Naive thymus-derived CD8-positive, alpha-beta T cell (primary cell): ENCODE results near the gene RNASEH2A. TPM values are rescaled to one million over a fixed set of nuclear protein-coding genes. Genes with fewer than 3 reads are reported as not detected.
"Not testable (repeated sequence)": the region's sequence is repeated elsewhere in the genome, so short reads cannot be mapped to it uniquely, and the experiment has no call there.

Source experiments
- ATAC-seq, 2 donors: fragments of 150-1000 bp; cut with Tn5 transposase in 1 of 2; sonication (Bioruptor Pico), chemical (Tn5 transposase) in 1 of 2; 1 replicate in 1 of 2; 2 replicates in 1 of 2; pipeline ENCODE4 v1.10.0; 2021; ENCODE audit warnings: mild to moderate bottlenecking in 2 of 2, moderate library complexity in 2 of 2
- POLR2A ChIA-PET: fragments of 350-600 bp; sonication (Branson Sonifier 250); formaldehyde crosslinking; loops from one replicate; lab custom pipeline; 2021; ENCODE audit warnings: antibody characterized with exemption; lab: Charles Lee
- DNase-seq, 10 donors: peaks; one replicate each; pipeline versions ENCODE4 v3.0.0 to v3.0.0-alpha.2; 2020 to 2022
- H3K27ac Mint-ChIP-seq, 10 donors: one replicate each; pipeline ENCODE4 v1.8.0; 2020 to 2022; ENCODE audit warnings: mild to moderate bottlenecking in 10 of 10, mixed read lengths in 10 of 10, moderate library complexity in 4 of 10, inconsistent platforms in 1 of 10
- H3K27me3 Mint-ChIP-seq, 5 donors: one replicate each; pipeline ENCODE4 v1.8.0; 2021 to 2022; ENCODE audit warnings: mixed read lengths in 5 of 5
- H3K36me3 Mint-ChIP-seq, 3 donors: one replicate each; pipeline ENCODE4 v1.8.0; 2020 to 2022; ENCODE audit warnings: mixed read lengths in 3 of 3, mild to moderate bottlenecking in 2 of 3, inconsistent platforms in 1 of 3
- H3K4me1 Mint-ChIP-seq, 4 donors: one replicate each; pipeline ENCODE4 v1.8.0; 2021 to 2022; ENCODE audit warnings: mixed read lengths in 4 of 4
- H3K4me3 Mint-ChIP-seq, 10 donors: one replicate each; pipeline ENCODE4 v1.8.0; 2020 to 2022; ENCODE audit warnings: mild to moderate bottlenecking in 10 of 10, mixed read lengths in 10 of 10, moderate library complexity in 6 of 10, inconsistent platforms in 1 of 10
- H3K9me3 Mint-ChIP-seq, 9 donors: one replicate each; pipeline ENCODE4 v1.8.0; 2020 to 2022; ENCODE audit warnings: mixed read lengths in 9 of 9, mild to moderate bottlenecking in 3 of 9, inconsistent platforms in 1 of 9, moderate library complexity in 1 of 9
- polyA plus RNA-seq, 3 donors: library from polyadenylated mRNA; unstranded; fragments of 300-500 nt; fragmentation: Illumina TruSeq; gene quantifications; one replicate each; pipeline ENCODE4 v1.2.3, GENCODE V29; 2021
- total RNA-seq, 8 experiments: library from RNA in 2 of 8; stranded (reverse) in 2 of 8; gene quantifications; one replicate each; pipeline ENCODE4 v1.2.3 and lab custom pipeline; 2021 to 2026

The RNASEH2A gene
- total and polyA plus RNA-seq, 5 experiments from 2014 or later: 12.1 to 22.6 (median 16.3) TPM

DNA sequence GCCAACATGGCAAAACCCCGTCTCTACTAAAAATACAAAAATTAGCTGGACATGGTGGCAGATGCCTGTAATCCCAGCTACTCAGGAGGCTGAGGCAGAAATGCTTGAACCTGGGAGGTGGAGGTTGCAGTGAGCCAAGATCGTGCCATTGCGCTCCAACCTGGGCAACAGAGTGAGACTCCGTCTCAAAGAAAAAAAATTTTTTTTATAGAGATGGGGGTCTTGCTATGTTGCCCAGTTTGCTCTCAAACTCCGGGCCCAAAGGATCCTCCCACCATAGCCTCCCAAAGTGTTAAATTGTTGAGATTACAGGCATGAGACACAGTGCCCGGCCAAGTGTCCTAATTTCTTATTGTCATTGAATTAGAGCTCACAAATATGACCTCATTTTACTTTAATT is 10.8 kb downstream of the RNASEH2A start:
- H3K27me3 Mint-ChIP-seq, DNase-seq, ATAC-seq, H3K4me1 Mint-ChIP-seq, H3K27ac Mint-ChIP-seq, POLR2A ChIA-PET, H3K9me3 Mint-ChIP-seq, H3K4me3 Mint-ChIP-seq: not testable (repeated sequence)
- H3K36me3 Mint-ChIP-seq: peaks cover 4 to 26% (median 6%) of the 10 kb centered on the region in 3 donors

DNA sequence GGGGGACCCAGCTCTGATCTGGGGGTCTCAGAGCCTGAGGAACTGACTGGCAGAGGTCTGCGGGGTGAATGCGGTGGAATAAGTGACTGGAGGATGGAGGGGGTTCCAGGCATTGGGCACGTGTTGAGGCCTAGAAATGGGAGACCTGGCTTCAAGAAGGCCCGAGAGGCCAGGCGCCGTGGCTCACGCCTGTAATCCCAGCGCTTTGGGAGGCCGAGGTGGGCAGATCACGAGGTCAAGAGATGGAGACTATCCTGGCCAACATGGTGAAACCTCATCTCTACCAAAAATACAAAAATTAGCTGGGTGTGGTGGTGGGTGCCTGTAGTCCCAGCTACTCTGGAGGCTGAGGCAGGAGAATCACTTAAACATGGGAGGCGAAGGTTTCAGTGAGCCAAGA is 11.4 kb downstream of the RNASEH2A start:
- DNase-seq, ATAC-seq, H3K27me3 Mint-ChIP-seq, H3K4me1 Mint-ChIP-seq, H3K9me3 Mint-ChIP-seq, H3K4me3 Mint-ChIP-seq: not testable (repeated sequence)
- Mint-ChIP-seq H3K27ac (peak overlapping the region in 1 of 10 donors; percentile 34), H3K36me3 (peaks cover 4 to 22% (median 6%) of the 10 kb centered on the region in 3 donors)
- POLR2A ChIA-PET: interaction anchor here (0.5 kb wide), 1 partner anchor 10 kb away, joined by 6 read pairs; no protein-coding TSS in a partner anchor

GRCh38 chr19:12821761-12822160 is 15.4 kb downstream of the RNASEH2A start:
- Mint-ChIP-seq H3K27ac (no peak overlapping the region), H3K27me3 (peaks cover 12 to 28% (median 21%) of the 10 kb centered on the region in 5 donors), H3K9me3 (peaks cover 0 to 4% (median 0%) of the 10 kb centered on the region in 9 donors), H3K4me3 (no peak overlapping the region), H3K4me1 (peaks cover 5 to 12% (median 10%) of the 10 kb centered on the region in 4 donors), H3K36me3 (peaks cover 2 to 4% (median 3%) of the 10 kb centered on the region in 3 donors)
- POLR2A ChIA-PET: no interaction called here
- ATAC-seq (no peak), DNase-seq (no peak)

- Mint-ChIP-seq H3K4me3 (peak overlapping the region in 6 of 10 donors; percentile 0 to 44 (median 22)), H3K4me1 (peaks cover 5 to 12% (median 11%) of the 10 kb centered on the region in 4 donors), H3K27ac (peak overlapping the region in 1 of 10 donors; percentile 49), H3K9me3 (peaks cover 0 to 4% (median 0%) of the 10 kb centered on the region in 9 donors), H3K36me3 (peaks cover 2 to 4% (median 3%) of the 10 kb centered on the region in 3 donors), H3K27me3 (peaks cover 25 to 63% (median 43%) of the 10 kb centered on the region in 5 donors)
- ATAC-seq: peak in 1 of 2 donors; percentile 39
- DNase-seq: no peak
- POLR2A ChIA-PET: interaction anchor here (0.7 kb wide), 1 partner anchor 65 kb away, joined by 4 read pairs; the partner anchor contains the start of gene GCDH
Observed at GRCh38 chr19:12825254-12826131, 19.1 kb downstream of the RNASEH2A start.

DNA sequence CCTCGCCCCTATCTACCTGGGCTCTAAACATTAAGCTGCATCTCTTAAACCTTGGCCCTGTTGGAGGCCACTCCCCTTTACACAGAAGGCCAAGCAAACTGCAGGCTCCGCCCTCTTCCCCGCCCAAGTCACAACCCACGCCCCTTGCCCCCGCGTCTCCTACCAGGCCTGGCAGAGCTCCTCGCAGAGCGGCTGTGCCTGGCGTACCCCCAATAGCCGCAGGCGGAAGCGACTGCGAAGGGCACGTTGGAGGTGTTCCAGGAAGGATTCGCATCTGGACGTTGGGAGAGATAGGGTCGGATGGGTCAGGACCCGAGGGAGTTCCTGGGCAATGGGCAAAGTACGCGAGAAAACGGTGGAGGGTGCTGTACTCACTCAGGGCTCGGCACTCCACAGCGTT is 22.1 kb downstream of the RNASEH2A start:
- Mint-ChIP-seq H3K9me3 (peaks cover 0 to 6% (median 2%) of the 10 kb centered on the region in 9 donors), H3K27ac (no peak overlapping the region), H3K4me1 (peaks cover 17 to 31% (median 27%) of the 10 kb centered on the region in 4 donors), H3K4me3 (no peak overlapping the region), H3K27me3 (peaks cover 46 to 90% (median 64%) of the 10 kb centered on the region in 5 donors), H3K36me3 (peaks cover 2 to 15% (median 6%) of the 10 kb centered on the region in 3 donors)
- POLR2A ChIA-PET: no interaction called here
- DNase-seq (no peak), ATAC-seq (peak; percentile 19 to 44)

DNA sequence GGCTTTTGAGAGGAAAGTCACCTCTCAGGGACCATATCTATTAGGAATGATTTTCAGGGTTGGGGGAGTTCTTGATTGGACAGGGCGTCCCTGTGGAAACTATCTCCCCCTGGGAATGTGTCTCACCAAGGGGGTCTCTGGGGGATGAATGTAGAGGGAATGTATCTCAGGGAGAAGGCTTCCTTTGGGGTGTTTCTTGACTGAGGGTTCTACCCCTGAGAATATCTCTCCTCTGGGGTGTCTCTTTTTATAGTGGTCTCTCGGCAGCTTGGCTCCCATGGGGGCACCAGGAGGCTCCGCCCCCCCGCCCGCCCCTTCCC is 27.0 kb downstream of the RNASEH2A start:
- Mint-ChIP-seq H3K9me3 (peaks cover 0 to 8% (median 2%) of the 10 kb centered on the region in 9 donors), H3K27me3 (peaks cover 53 to 91% (median 75%) of the 10 kb centered on the region in 5 donors), H3K4me3 (peak overlapping the region in 9 of 10 donors; percentile 30 to 68 (median 57)), H3K4me1 (peaks cover 18 to 39% (median 25%) of the 10 kb centered on the region in 4 donors), H3K36me3 (peaks cover 2 to 15% (median 3%) of the 10 kb centered on the region in 3 donors), H3K27ac (peak overlapping the region in 1 of 10 donors; percentile 98)
- no peak for DNase-seq
- POLR2A ChIA-PET: no interaction called here
- ATAC-seq: no peak

DNA sequence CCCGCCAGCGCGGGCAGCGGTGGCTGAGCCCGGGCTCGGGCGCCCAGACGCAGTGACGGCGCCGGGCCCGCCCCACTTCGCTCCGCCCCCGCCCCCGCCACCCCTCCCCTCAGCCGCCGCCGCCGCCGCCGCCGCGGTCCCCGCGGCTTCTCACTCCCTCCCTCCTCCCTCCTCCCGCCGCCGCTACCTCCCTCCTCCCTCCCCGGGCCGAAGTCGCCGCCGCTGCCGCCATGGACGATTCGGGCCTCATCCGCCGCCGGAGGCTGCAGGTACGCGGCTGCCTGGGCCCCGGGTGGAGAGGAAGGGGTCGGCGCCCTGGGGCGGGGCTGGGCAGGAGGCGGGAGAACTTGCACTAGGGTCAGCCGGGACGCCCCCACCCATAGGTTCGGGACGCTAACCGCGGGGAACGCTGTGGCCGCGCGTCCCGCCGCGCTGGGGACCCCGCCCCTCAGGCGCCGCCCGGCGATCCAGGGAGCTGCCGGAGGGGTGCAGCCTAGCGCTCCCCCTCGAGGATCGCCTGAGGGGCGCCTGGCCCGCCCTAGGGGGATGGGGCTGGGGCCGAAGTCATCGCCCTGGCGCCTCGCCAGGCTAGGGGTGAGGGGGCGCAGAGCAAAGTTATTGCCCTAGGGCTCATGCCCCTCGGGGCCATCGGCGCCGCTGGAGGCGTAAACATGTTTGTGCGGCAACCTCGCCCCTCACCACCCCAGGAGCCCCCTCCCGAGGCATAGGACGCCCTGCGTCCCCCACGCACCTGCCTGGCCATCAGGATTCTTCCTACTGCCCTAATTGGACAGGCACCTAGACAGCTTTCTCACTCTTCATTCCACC is 27.6 kb downstream of the RNASEH2A start:
- peak in 1 of 2 donors; percentile 23 for ATAC-seq
- H3K27me3 Mint-ChIP-seq: peaks cover 53 to 91% (median 69%) of the 10 kb centered on the region in 5 donors
- H3K4me3 Mint-ChIP-seq: peak overlapping the region; percentile 19 to 79 (median 60)
- peak in 2 of 10 donors; percentile 23 to 66 for DNase-seq
- H3K36me3 Mint-ChIP-seq: peaks cover 2 to 15% (median 3%) of the 10 kb centered on the region in 3 donors
- H3K27ac Mint-ChIP-seq: peak overlapping the region in 1 of 10 donors; percentile 73
- POLR2A ChIA-PET: interaction anchor here (0.6 kb wide), 1 partner anchor 13 kb away, joined by 4 read pairs; no protein-coding TSS in a partner anchor
- peaks cover 0 to 8% (median 2%) of the 10 kb centered on the region in 9 donors for H3K9me3 Mint-ChIP-seq
- peaks cover 18 to 40% (median 30%) of the 10 kb centered on the region in 4 donors for H3K4me1 Mint-ChIP-seq

- Mint-ChIP-seq H3K9me3 (peaks cover 0 to 8% (median 2%) of the 10 kb centered on the region in 9 donors), H3K27ac (peak within 1 kb of the TSS in 2 of 10 donors; percentile 45 to 73), H3K4me3 (peak within 1 kb of the TSS; percentile 19 to 79 (median 64)), H3K27me3 (peaks cover 57 to 91% (median 70%) of the 10 kb centered on the region in 5 donors), H3K4me1 (peaks cover 22 to 46% (median 36%) of the 10 kb centered on the region in 4 donors), H3K36me3 (peaks cover 2 to 15% (median 3%) of the 10 kb centered on the region in 3 donors)
- POLR2A ChIA-PET: interaction anchor here (0.6 kb wide), 1 partner anchor 13 kb away, joined by 4 read pairs; no protein-coding TSS in a partner anchor
- DNase-seq (no peak), ATAC-seq (no peak)
Observed at GRCh38 chr19:12834566-12834943, 28.2 kb downstream of the RNASEH2A start, which contains the start of gene RTBDN. RTBDN (minus strand) TSS chr19:12834579; CDS start chr19:12829979, 4,600 bp downstream.

DNA sequence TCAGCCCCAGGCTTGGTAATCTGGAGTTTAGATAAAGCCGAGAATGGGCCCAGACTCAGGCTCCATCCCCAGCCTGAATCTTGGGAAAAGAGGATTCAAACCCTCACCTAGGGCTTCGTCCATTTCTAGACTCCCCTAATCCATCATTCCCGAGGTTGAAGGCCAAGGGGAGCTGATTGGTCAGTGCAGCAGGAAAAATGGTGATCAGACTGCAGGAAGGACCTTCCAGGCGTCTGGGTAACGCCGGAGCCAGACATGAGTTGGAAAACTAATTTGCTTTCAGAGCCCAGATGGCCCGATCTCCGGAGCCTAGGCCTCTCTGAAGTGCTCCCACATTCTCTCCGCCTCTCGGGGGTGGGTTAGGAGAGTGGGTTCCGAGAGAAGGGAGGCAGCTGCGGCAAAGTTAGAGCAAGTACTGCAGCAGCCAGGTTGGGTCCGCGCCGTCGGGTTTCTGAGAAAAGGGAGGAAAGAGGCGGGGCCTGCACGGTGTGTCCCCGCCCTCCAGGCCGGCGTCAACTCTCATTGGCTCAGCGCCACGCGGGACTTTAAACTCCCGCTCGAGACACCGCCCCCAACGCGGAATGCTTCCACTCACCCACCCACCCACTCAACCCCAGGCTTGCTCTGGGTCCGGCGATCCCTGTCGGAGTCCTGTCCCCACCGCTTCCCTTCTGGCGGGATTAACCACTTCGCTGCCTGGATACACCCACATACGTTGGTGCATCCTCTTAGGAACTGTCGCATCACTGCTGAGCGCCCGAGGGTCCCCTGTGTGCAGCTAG is 28.8 kb downstream of the RNASEH2A start:
- peak overlapping the region in 8 of 10 donors; percentile 20 to 79 (median 60) for H3K4me3 Mint-ChIP-seq
- peak in 5 of 10 donors; percentile 27 to 67 (median 44) for DNase-seq
- peak overlapping the region in 1 of 10 donors; percentile 45 for H3K27ac Mint-ChIP-seq
- peaks cover 60 to 91% (median 69%) of the 10 kb centered on the region in 5 donors for H3K27me3 Mint-ChIP-seq
- peaks cover 0 to 8% (median 2%) of the 10 kb centered on the region in 9 donors for H3K9me3 Mint-ChIP-seq
- H3K36me3 Mint-ChIP-seq: peaks cover 2 to 15% (median 3%) of the 10 kb centered on the region in 3 donors
- peaks cover 23 to 51% (median 39%) of the 10 kb centered on the region in 4 donors for H3K4me1 Mint-ChIP-seq
- POLR2A ChIA-PET: interaction anchor here (0.6 kb wide), 1 partner anchor 99 kb away, joined by 3 read pairs; no protein-coding TSS in a partner anchor
- peak in 1 of 2 donors; percentile 40 for ATAC-seq

GRCh38 chr19:12836529-12836863 is 30.1 kb downstream of the RNASEH2A start:
- POLR2A ChIA-PET: no interaction called here
- DNase-seq (no peak), ATAC-seq (no peak)
- Mint-ChIP-seq H3K4me1 (peaks cover 29 to 64% (median 49%) of the 10 kb centered on the region in 4 donors), H3K4me3 (peak overlapping the region in 1 of 10 donors; percentile 26), H3K36me3 (peaks cover 0 to 13% (median 3%) of the 10 kb centered on the region in 3 donors), H3K9me3 (peaks cover 0 to 6% (median 2%) of the 10 kb centered on the region in 9 donors), H3K27me3 (peaks cover 58 to 91% (median 68%) of the 10 kb centered on the region in 5 donors), H3K27ac (no peak overlapping the region)

GRCh38 chr19:12837225-12837624 is 30.8 kb downstream of the RNASEH2A start:
- peaks cover 0 to 4% (median 0%) of the 10 kb centered on the region in 9 donors for H3K9me3 Mint-ChIP-seq
- peak overlapping the region in 6 of 10 donors; percentile 11 to 46 (median 22) for H3K4me3 Mint-ChIP-seq
- no peak for DNase-seq
- POLR2A ChIA-PET: interaction anchor here (0.7 kb wide), 1 partner anchor 266 kb away, joined by 3 read pairs; no protein-coding TSS in a partner anchor
- no peak for ATAC-seq
- H3K27me3 Mint-ChIP-seq: peaks cover 56 to 91% (median 68%) of the 10 kb centered on the region in 5 donors
- no peak overlapping the region for H3K27ac Mint-ChIP-seq
- H3K4me1 Mint-ChIP-seq: peaks cover 30 to 62% (median 47%) of the 10 kb centered on the region in 4 donors
- peaks cover 0 to 15% (median 3%) of the 10 kb centered on the region in 3 donors for H3K36me3 Mint-ChIP-seq
